ENCODE measurements around the gene DOCK2. TPM values are rescaled to one million over a fixed set of nuclear protein-coding genes. Genes with fewer than 3 reads are reported as not detected.

DOCK2 gene
- total RNA-seq, 2 experiments from 2014 or later, result 192 to 203 TPM

- Mint-ChIP-seq H3K4me3 (no peak overlapping the region), H3K27ac (no peak overlapping the region), H3K4me1 (ENCODE audit: low read depth) (no peaks in the 10 kb centered on the region), H3K27me3 (ENCODE audit: low read depth) (peaks cover 12% of the 10 kb centered on the region), H3K9me3 (peaks cover 16% of the 10 kb centered on the region), H3K36me3 (ENCODE audit: low read depth) (peaks cover 2% of the 10 kb centered on the region)
- intact Hi-C loops (cut with micrococcal nuclease), result no loop called here
- DNase-seq, result no peak
- CTCF ChIA-PET, result no interaction called here
Measured at GRCh38 chr5:170126061-170126460, 489.0 kb downstream of the DOCK2 start.

DNA sequence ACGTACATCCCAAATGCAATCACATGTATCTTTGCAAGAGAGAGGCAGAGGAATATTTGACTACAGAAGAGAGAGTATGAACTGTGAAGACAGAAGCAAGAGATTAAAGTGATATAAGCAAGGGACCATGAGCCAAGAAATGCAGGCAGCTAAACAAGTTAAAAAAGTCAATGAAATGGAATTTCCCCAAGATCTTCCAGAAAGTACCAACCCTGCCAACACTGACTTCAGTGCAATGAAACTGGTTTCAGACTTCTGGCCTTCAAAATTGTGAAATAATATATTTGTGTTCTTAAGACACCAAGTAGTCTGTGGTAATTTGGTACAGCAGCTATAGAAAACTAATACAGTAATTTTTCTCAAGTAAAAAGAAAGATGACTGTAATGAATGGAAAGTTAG lies 489.6 kb downstream of the DOCK2 start:
- CTCF ChIA-PET, result no interaction called here

DNA sequence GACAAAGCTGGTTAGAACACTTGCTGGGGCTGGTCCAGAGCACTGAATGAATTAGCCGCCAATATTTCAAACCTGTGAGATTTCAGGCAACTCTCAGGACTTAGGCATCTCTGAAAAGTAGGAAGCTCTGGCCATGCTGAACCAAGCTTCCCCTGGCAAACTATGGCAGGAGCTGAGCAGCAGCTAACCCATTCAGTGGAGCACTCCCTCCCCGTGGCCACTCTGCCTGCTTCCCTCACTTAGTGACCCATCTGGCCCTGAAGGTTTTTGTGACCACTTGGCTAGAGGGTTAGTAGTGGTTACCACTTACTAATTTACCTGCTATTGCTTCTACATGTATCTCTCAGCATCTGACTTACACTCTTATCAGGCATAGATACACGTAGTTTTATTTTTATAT lies 494.2 kb downstream of the DOCK2 start:
- Mint-ChIP-seq H3K27ac (no peak overlapping the region), H3K36me3 (ENCODE audit: low read depth) (peaks cover 2% of the 10 kb centered on the region), H3K9me3 (peaks cover 5% of the 10 kb centered on the region), H3K4me3 (no peak overlapping the region), H3K27me3 (ENCODE audit: low read depth) (peaks cover 13% of the 10 kb centered on the region), H3K4me1 (ENCODE audit: low read depth) (no peaks in the 10 kb centered on the region)
- CTCF ChIA-PET, result interaction anchor here (1.0 kb wide), 1 partner anchor 29 kb away, joined by 4 read pairs; no protein-coding TSS in a partner anchor
- intact Hi-C loops (cut with micrococcal nuclease), result no loop called here
- no peak for DNase-seq

More for the DNA sequence above, 489.6 kb downstream of the DOCK2 start:
- Mint-ChIP-seq H3K9me3 (peaks cover 16% of the 10 kb centered on the region), H3K27ac (no peak overlapping the region), H3K36me3 (ENCODE audit: low read depth) (peaks cover 2% of the 10 kb centered on the region), H3K4me3 (no peak overlapping the region), H3K4me1 (ENCODE audit: low read depth) (no peaks in the 10 kb centered on the region), H3K27me3 (ENCODE audit: low read depth) (peaks cover 12% of the 10 kb centered on the region)
- no peak for DNase-seq
- intact Hi-C loops (cut with micrococcal nuclease), result no loop called here

- Mint-ChIP-seq H3K36me3 (ENCODE audit: low read depth) (no peaks in the 10 kb centered on the region), H3K27ac (no peak overlapping the region), H3K4me1 (ENCODE audit: low read depth) (no peaks in the 10 kb centered on the region), H3K4me3 (no peak overlapping the region), H3K27me3 (ENCODE audit: low read depth) (peaks cover 4% of the 10 kb centered on the region), H3K9me3 (no peaks in the 10 kb centered on the region)
- CTCF ChIA-PET, result no interaction called here
- intact Hi-C loops (cut with micrococcal nuclease), result no loop called here
- no peak for DNase-seq
Measured at GRCh38 chr5:170132269-170132975, 495.3 kb downstream of the DOCK2 start.

Small RNA genes within 50 kb of the gene (microRNA-seq; reads per million reads assigned to microRNA genes)
- not detected for gene MIR378E (ENCODE audit: borderline microRNAs expressed, borderline replicate concordance)

Other genes starting within 250 kb of the DOCK2 start
- gene SPDL1, start 53.5 kb upstream of the DOCK2 start, total RNA-seq, result 10 to 100 TPM; 26.5 to 29.9 TPM